DOHH2 (cell line): ENCODE measurements around the gene KIAA1671.

ENCODE experiments used
- H3F3A ChIP-seq: fragments of 200-600 bp; sonication (generic), shearing (Covaris generic); 2 replicates; pipeline ENCODE4 v1.6.0; 2016; ENCODE audit warnings: antibody characterized with exemption, mild to moderate bottlenecking; ENCODE audit not compliant: control insufficient read depth, insufficient read depth
- H3K27ac ChIP-seq: fragments of 200-600 bp; sonication (generic); 2 replicates; pipeline ENCODE4 v1.5.1; 2014; ENCODE audit warnings: low read depth, mild to moderate bottlenecking, low read length, moderate library complexity
- H3K27me3 ChIP-seq: fragments of 200-600 bp; sonication (generic); 2 replicates; pipeline ENCODE4 v1.6.1; 2014; ENCODE audit warnings: mild to moderate bottlenecking, low read length, mixed read lengths; ENCODE audit not compliant: control insufficient read depth
- H3K36me3 ChIP-seq: fragments of 200-600 bp; sonication (generic); 2 replicates; pipeline ENCODE4 v1.6.1; 2014; ENCODE audit warnings: mild to moderate bottlenecking, low read length, moderate library complexity, mixed read lengths; ENCODE audit not compliant: control insufficient read depth
- H3K4me1 ChIP-seq: fragments of 200-600 bp; sonication (generic); 2 replicates; pipeline ENCODE4 v1.6.1; 2014; ENCODE audit warnings: mild to moderate bottlenecking, low read length, mixed read lengths; ENCODE audit not compliant: control insufficient read depth
- H3K4me2 ChIP-seq: fragments of 200-600 bp; sonication (generic); 2 replicates; pipeline ENCODE4 v1.6.0; 2014; ENCODE audit warnings: mild to moderate bottlenecking, low read length, moderate library complexity
- H3K4me3 ChIP-seq: fragments of 200-600 bp; sonication (generic); 2 replicates; pipeline ENCODE4 v1.5.1; 2014; ENCODE audit warnings: mild to moderate bottlenecking, low read length, mixed read lengths
- H3K79me2 ChIP-seq: fragments of 200-600 bp; sonication (generic); 2 replicates; pipeline ENCODE4 v1.6.1; 2014; ENCODE audit warnings: mild to moderate bottlenecking, low read length, mixed read lengths; ENCODE audit not compliant: control insufficient read depth
- H3K9me2 ChIP-seq: fragments of 200-600 bp; sonication (generic); replicated peaks from 2 replicates; pipeline ENCODE4 v1.6.1; 2014; ENCODE audit warnings: mild to moderate bottlenecking, low read length, mixed read lengths; ENCODE audit not compliant: control insufficient read depth
- H3K9me3 ChIP-seq: fragments of 200-600 bp; sonication (generic); 2 replicates; pipeline ENCODE4 v1.6.1; 2014; ENCODE audit warnings: antibody characterized with exemption, low read length, mixed read lengths; ENCODE audit not compliant: control insufficient read depth, insufficient read depth
- H4K20me1 ChIP-seq: fragments of 200-600 bp; sonication (generic); 2 replicates; pipeline ENCODE4 v1.6.0; 2014; ENCODE audit warnings: low read depth, mild to moderate bottlenecking, antibody characterized with exemption, low read length, moderate library complexity; ENCODE audit not compliant: control insufficient read depth, insufficient read depth
- EZH2phosphoT487 ChIP-seq: fragments of 200-600 bp; sonication (generic); IDR thresholded peaks from 2 replicates; pipeline ENCODE4 v1.6.1; 2017; ENCODE audit warnings: borderline replicate concordance, mild to moderate bottlenecking, antibody characterized with exemption, low read length, moderate library complexity, mixed read lengths
- TF ChIP-seq, protein P1 (sequence below): fragments of 200-600 bp; sonication (generic); IDR thresholded peaks from one replicate; pipeline ENCODE4 v1.5.1; 2014; ENCODE audit warnings: antibody characterized with exemption, mild to moderate bottlenecking, low read depth, low read length; ENCODE audit not compliant: poor library complexity, severe bottlenecking

The KIAA1671 gene

DNA sequence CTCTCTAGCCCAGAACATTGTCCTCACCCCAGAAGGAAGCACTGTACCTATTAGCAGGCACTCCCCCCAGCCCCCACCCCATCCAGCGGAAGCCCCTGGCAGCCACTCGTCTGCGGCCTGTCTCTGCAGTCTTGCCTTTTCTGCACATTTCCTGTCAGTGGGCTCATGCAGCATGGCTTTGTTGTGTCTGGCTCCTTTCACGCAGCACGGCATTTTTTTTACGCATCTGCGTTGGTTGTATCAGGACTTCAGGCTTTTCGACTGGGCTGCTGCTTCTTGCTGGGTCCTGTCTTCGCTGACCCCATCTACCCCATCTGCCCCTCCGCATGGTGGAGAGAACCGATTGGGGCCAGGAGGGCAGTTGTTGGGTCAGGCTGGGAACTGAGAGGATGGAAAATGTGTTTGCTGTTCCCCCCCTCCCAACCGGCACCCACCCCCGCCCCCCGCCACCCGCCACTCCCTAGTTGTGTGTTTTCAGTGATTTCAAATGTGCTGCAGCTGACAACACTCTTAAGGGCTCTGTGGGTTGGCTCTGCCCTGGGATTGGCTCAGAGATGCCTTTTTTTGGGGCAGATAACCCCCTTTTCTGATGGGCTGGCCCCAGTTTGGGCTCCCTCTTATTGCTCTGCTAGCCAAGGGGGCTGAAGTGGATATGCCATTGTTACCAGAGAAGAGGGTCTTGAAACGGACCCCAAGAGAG, 110.0 kb downstream of the KIAA1671 start:
- H3K4me2 ChIP-seq: peak overlapping the region; percentile 11; the same call in 1 of the 2 replicates
- no peak overlapping the region for H3K4me3 ChIP-seq
- H3K4me1 ChIP-seq: peaks cover 11% of the 10 kb centered on the region
- H3K27me3 ChIP-seq: no peaks in the 10 kb centered on the region
- H3K36me3 ChIP-seq: no peaks in the 10 kb centered on the region
- no peak overlapping the region for H3K27ac ChIP-seq
- TF ChIP-seq EZH2phosphoT487: no peak
- no peaks in the 10 kb centered on the region for H3K9me3 ChIP-seq
- H3K9me2 ChIP-seq: no peaks in the 10 kb centered on the region
- no peaks in the 10 kb centered on the region for H3F3A ChIP-seq
- H3K79me2 ChIP-seq: no peaks in the 10 kb centered on the region
- no peaks in the 10 kb centered on the region for H4K20me1 ChIP-seq

DNA sequence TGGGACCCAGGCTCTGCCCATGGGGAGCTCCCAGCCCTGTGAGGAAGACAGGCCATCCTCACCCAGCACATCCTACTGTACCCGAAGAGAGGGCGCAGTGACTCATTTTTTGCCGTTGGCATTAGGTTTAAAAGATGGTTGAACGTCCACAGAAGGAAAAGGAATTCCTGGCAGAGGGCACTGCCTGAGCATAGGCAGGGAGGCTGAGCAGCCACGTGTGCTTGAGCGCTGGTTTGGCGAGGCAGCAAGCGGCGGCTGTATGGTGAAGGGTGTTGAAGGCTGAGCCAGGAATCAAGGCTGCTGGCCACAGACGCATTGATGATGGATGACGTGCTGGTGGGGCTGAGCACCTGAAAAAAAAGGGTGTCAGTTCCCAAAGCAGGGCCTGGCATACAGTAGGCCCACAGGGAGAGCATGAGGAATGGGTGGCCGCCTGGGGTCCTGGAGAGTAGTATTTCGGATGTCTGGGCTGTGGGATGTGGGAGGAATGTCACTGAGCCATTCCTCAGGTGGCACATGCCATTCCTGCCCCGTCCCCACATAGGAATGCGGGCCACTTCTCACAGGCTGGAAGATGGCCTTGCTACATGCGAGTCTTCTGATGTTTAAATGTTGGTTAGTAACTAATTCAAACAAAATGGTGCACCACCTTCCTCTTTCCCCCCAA, 112.5 kb downstream of the KIAA1671 start:
- Histone ChIP-seq H3K9me3 (no peaks in the 10 kb centered on the region), H3K27ac (no peak overlapping the region), H3K4me1 (peaks cover 11% of the 10 kb centered on the region), H3K36me3 (no peaks in the 10 kb centered on the region), H3K9me2 (no peaks in the 10 kb centered on the region), H3K4me2 (no peak overlapping the region), H3K4me3 (no peak overlapping the region), H3F3A (no peaks in the 10 kb centered on the region), H3K27me3 (peaks cover 7% of the 10 kb centered on the region; the same call in 1 of the 2 replicates), H3K79me2 (no peaks in the 10 kb centered on the region), H4K20me1 (no peaks in the 10 kb centered on the region)
- no peak for TF ChIP-seq EZH2phosphoT487
- TF ChIP-seq, protein P1, sequence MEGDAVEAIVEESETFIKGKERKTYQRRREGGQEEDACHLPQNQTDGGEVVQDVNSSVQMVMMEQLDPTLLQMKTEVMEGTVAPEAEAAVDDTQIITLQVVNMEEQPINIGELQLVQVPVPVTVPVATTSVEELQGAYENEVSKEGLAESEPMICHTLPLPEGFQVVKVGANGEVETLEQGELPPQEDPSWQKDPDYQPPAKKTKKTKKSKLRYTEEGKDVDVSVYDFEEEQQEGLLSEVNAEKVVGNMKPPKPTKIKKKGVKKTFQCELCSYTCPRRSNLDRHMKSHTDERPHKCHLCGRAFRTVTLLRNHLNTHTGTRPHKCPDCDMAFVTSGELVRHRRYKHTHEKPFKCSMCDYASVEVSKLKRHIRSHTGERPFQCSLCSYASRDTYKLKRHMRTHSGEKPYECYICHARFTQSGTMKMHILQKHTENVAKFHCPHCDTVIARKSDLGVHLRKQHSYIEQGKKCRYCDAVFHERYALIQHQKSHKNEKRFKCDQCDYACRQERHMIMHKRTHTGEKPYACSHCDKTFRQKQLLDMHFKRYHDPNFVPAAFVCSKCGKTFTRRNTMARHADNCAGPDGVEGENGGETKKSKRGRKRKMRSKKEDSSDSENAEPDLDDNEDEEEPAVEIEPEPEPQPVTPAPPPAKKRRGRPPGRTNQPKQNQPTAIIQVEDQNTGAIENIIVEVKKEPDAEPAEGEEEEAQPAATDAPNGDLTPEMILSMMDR: no peak

DNA sequence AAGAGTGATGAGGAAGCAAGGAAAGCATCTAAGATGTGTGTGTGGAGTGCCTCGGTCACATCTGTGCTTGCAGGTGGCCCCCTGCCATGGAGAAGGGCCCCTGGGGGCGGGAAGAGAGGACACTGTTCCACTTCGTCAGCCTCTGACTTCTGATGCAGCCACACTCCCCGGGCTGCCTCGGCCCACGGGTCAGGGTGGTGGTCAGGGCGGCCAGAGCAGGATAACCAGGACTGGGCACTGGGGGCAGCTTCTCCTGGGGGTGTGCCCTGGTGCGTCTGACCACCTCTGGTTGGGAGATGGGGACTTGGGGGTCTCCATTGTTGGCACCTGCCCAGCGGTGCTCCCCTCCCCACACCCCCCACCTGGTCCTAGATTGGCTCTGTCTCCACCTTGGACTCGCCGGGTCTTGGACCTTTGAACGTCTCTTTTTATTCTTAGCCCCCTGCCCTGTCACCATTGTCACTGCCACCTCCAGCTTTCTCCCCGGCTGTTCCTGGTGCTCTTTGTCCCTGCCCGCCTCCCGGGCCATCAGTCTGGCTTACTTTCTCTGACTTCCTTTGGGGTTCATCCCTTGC, 114.4 kb downstream of the KIAA1671 start:
- no peaks in the 10 kb centered on the region for H3F3A ChIP-seq
- H3K4me2 ChIP-seq: no peak overlapping the region
- no peaks in the 10 kb centered on the region for H3K9me3 ChIP-seq
- H3K27ac ChIP-seq: no peak overlapping the region
- no peaks in the 10 kb centered on the region for H3K9me2 ChIP-seq
- H4K20me1 ChIP-seq: no peaks in the 10 kb centered on the region
- no peaks in the 10 kb centered on the region for H3K79me2 ChIP-seq
- no peaks in the 10 kb centered on the region for H3K36me3 ChIP-seq
- TF ChIP-seq EZH2phosphoT487: no peak
- TF ChIP-seq, protein P1: no peak
- H3K4me3 ChIP-seq: no peak overlapping the region
- H3K27me3 ChIP-seq: peaks cover 14% of the 10 kb centered on the region; the same call in 1 of the 2 replicates
- H3K4me1 ChIP-seq: peaks cover 6% of the 10 kb centered on the region
